Peyer's patch (tissue), 4 donors: ENCODE data around the gene CPNE8. TPM values are rescaled to one million over a fixed set of nuclear protein-coding genes. Genes with fewer than 3 reads are reported as not detected.

ENCODE experiments used
- DNase-seq, 3 donors: peaks; one replicate each; pipeline ENCODE4 v3.0.0-alpha.2; 2017 to 2019
- H3K27ac ChIP-seq, 4 donors: fragments of 200-600 bp; sonication (generic); one replicate each; pipeline ENCODE4 v1.5.1; 2016 to 2019
- H3K27me3 ChIP-seq, 2 donors: fragments of 200-600 bp; sonication (generic); one replicate each; pipeline ENCODE4 v1.5.1; 2019
- H3K36me3 ChIP-seq, 3 donors: fragments of 200-600 bp; sonication (generic); one replicate each; pipeline ENCODE4 v1.5.1; 2016 to 2019
- H3K4me1 ChIP-seq, 4 donors: fragments of 200-600 bp; sonication (generic); one replicate each; pipeline ENCODE4 v1.5.1; 2016 to 2019
- H3K4me3 ChIP-seq, 4 donors: fragments of 200-600 bp; sonication (generic); 1 replicate in 3 of 4; 2 replicates in 1 of 4; pipeline ENCODE4 v1.5.1; 2016 to 2019; ENCODE audit warnings: mild to moderate bottlenecking in 1 of 4
- H3K9me3 ChIP-seq, 4 donors: fragments of 200-600 bp; sonication (generic); one replicate each; pipeline ENCODE4 v1.5.1; 2016 to 2019; ENCODE audit warnings: mild to moderate bottlenecking in 1 of 4
- CTCF ChIP-seq, 6 experiments: fragments of 450-650 bp in 4 of 6; fragments of 200-600 bp in 2 of 6; sonication (generic) in 1 of 6; IDR thresholded peaks; one replicate each; pipeline ENCODE4 v1.5.1; 2017 to 2019; ENCODE audit warnings: antibody characterized with exemption in 6 of 6, mild to moderate bottlenecking in 3 of 6, moderate library complexity in 1 of 6
- POLR2A ChIP-seq, 2 donors: fragments of 450-650 bp; IDR thresholded peaks; one replicate each; pipeline ENCODE4 v1.5.1; 2017; ENCODE audit warnings: antibody characterized with exemption in 2 of 2, mild to moderate bottlenecking in 2 of 2, moderate library complexity in 2 of 2
- total RNA-seq, 4 donors: library from RNA; depleted of rRNA; stranded (reverse); fragments of >200 nt; gene quantifications; one replicate each; pipeline ENCODE4 v1.1.0, GENCODE V29; 2016

CPNE8 gene
- total RNA-seq, 4 donors from 2014 or later = 4.4 to 23.1 (median 8.0) TPM

GRCh38 chr12:38720661-38721060 is 184.7 kb downstream of the CPNE8 start:
- H3K4me3 ChIP-seq = no peak overlapping the region
- no peaks in the 10 kb centered on the region for H3K9me3 ChIP-seq
- no peaks in the 10 kb centered on the region for H3K36me3 ChIP-seq
- no peaks in the 10 kb centered on the region for H3K27me3 ChIP-seq
- no peak for DNase-seq
- no peaks in the 10 kb centered on the region for H3K4me1 ChIP-seq
- TF ChIP-seq POLR2A (IDR thresholded peaks at IDR 0.05) (no peak), CTCF (IDR thresholded peaks at IDR 0.05) (no peak)
- no peak overlapping the region for H3K27ac ChIP-seq

GRCh38 chr12:38713294-38713693 is 192.1 kb downstream of the CPNE8 start:
- H3K27ac ChIP-seq = no peak overlapping the region
- no peak for DNase-seq
- H3K36me3 ChIP-seq = no peaks in the 10 kb centered on the region
- H3K27me3 ChIP-seq = no peaks in the 10 kb centered on the region
- TF ChIP-seq POLR2A (IDR thresholded peaks at IDR 0.05) = no peak
- no peak for TF ChIP-seq CTCF (IDR thresholded peaks at IDR 0.05)
- no peaks in the 10 kb centered on the region for H3K4me1 ChIP-seq
- H3K4me3 ChIP-seq = no peak overlapping the region
- H3K9me3 ChIP-seq = no peaks in the 10 kb centered on the region

GRCh38 chr12:38711054-38711453 is 194.3 kb downstream of the CPNE8 start:
- no peak for DNase-seq
- TF ChIP-seq CTCF (IDR thresholded peaks at IDR 0.05) (no peak), POLR2A (IDR thresholded peaks at IDR 0.05) (no peak)
- H3K27me3 ChIP-seq = no peaks in the 10 kb centered on the region
- H3K27ac ChIP-seq = no peak overlapping the region
- H3K9me3 ChIP-seq = no peaks in the 10 kb centered on the region
- no peaks in the 10 kb centered on the region for H3K4me1 ChIP-seq
- H3K36me3 ChIP-seq = no peaks in the 10 kb centered on the region
- H3K4me3 ChIP-seq = no peak overlapping the region

- no peak for DNase-seq
- no peaks in the 10 kb centered on the region for H3K9me3 ChIP-seq
- H3K27me3 ChIP-seq = no peaks in the 10 kb centered on the region
- no peaks in the 10 kb centered on the region for H3K4me1 ChIP-seq
- TF ChIP-seq CTCF (IDR thresholded peaks at IDR 0.05) (no peak), POLR2A (IDR thresholded peaks at IDR 0.05) (no peak)
- no peak overlapping the region for H3K4me3 ChIP-seq
- H3K27ac ChIP-seq = no peak overlapping the region
- H3K36me3 ChIP-seq = no peaks in the 10 kb centered on the region
These were observed 196.9 kb downstream of the CPNE8 start for GRCh38 chr12:38708466-38708865.

GRCh38 chr12:38707648-38708047 is 197.7 kb downstream of the CPNE8 start:
- no peak for TF ChIP-seq POLR2A (IDR thresholded peaks at IDR 0.05)
- no peak for TF ChIP-seq CTCF (IDR thresholded peaks at IDR 0.05)
- no peak for DNase-seq
- Histone ChIP-seq H3K4me1 (no peaks in the 10 kb centered on the region), H3K27ac (no peak overlapping the region), H3K36me3 (no peaks in the 10 kb centered on the region), H3K9me3 (no peaks in the 10 kb centered on the region), H3K27me3 (no peaks in the 10 kb centered on the region), H3K4me3 (no peak overlapping the region)

- Histone ChIP-seq H3K27ac (no peak overlapping the region), H3K27me3 (no peaks in the 10 kb centered on the region), H3K4me1 (no peaks in the 10 kb centered on the region), H3K4me3 (no peak overlapping the region), H3K9me3 (no peaks in the 10 kb centered on the region), H3K36me3 (no peaks in the 10 kb centered on the region)
- DNase-seq = no peak
- no peak for TF ChIP-seq CTCF (IDR thresholded peaks at IDR 0.05)
- no peak for TF ChIP-seq POLR2A (IDR thresholded peaks at IDR 0.05)
These were observed 208.1 kb downstream of the CPNE8 start for GRCh38 chr12:38697289-38697688.
